ENCODE results near the gene CCDC148.

The CCDC148 gene

DNA sequence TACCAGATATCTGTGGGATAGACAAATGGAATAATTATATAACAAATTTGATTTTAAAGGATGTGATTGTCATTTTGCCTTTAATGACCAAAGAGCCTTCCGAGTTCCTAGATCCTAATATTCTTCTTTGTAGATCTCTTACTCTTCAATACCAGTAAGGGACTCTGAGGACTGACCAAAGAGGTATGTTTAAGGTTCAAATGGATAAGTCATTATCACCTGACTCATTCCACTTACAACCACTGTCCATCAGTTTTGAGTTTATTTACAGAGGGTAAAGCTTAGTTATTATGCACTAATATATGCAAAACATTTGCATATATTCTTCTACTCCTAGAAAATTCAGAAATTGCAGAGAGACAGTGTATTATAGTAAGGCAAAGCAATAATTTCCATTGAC is 62.7 kb downstream of the CCDC148 start:
- H3K36me3 ChIP-seq (replicated peaks) = no peaks in the 10 kb centered on the region
- DNase-seq = no peak
- in situ Hi-C loops (cut with HindIII; ENCODE audit: low pct_ligation_motif_present, low sequenced_read_pairs) = no loop called here
- H3K4me3 ChIP-seq (ENCODE audit: low read depth, low read length) = no peak overlapping the region
- H3K27me3 ChIP-seq (replicated peaks) = no peaks in the 10 kb centered on the region
- TF ChIP-seq, protein P1, sequence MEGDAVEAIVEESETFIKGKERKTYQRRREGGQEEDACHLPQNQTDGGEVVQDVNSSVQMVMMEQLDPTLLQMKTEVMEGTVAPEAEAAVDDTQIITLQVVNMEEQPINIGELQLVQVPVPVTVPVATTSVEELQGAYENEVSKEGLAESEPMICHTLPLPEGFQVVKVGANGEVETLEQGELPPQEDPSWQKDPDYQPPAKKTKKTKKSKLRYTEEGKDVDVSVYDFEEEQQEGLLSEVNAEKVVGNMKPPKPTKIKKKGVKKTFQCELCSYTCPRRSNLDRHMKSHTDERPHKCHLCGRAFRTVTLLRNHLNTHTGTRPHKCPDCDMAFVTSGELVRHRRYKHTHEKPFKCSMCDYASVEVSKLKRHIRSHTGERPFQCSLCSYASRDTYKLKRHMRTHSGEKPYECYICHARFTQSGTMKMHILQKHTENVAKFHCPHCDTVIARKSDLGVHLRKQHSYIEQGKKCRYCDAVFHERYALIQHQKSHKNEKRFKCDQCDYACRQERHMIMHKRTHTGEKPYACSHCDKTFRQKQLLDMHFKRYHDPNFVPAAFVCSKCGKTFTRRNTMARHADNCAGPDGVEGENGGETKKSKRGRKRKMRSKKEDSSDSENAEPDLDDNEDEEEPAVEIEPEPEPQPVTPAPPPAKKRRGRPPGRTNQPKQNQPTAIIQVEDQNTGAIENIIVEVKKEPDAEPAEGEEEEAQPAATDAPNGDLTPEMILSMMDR (IDR thresholded peaks at IDR 0.05; ENCODE audit: low read depth, low read length, missing control alignments) = no peak
- H3K27ac ChIP-seq = no peak overlapping the region

GRCh38 chr2:158392687-158393086 is 63.9 kb downstream of the CCDC148 start:
- no peaks in the 10 kb centered on the region for H3K36me3 ChIP-seq (replicated peaks)
- no peaks in the 10 kb centered on the region for H3K27me3 ChIP-seq (replicated peaks)
- no peak overlapping the region for H3K4me3 ChIP-seq (ENCODE audit: low read depth, low read length)
- no peak overlapping the region for H3K27ac ChIP-seq
- peak; percentile 20 for DNase-seq
- TF ChIP-seq, protein P1 (IDR thresholded peaks at IDR 0.05; ENCODE audit: low read depth, low read length, missing control alignments) = no peak
- in situ Hi-C loops (cut with HindIII; ENCODE audit: low pct_ligation_motif_present, low sequenced_read_pairs) = no loop called here

GRCh38 chr2:158391876-158392275 is 64.7 kb downstream of the CCDC148 start:
- in situ Hi-C loops (cut with HindIII; ENCODE audit: low pct_ligation_motif_present, low sequenced_read_pairs) = no loop called here
- Histone ChIP-seq H3K36me3 (replicated peaks) (no peaks in the 10 kb centered on the region), H3K27ac (peak overlapping the region; percentile 62), H3K27me3 (replicated peaks) (no peaks in the 10 kb centered on the region), H3K4me3 (ENCODE audit: low read depth, low read length) (no peak overlapping the region)
- peak; percentile 52 for DNase-seq
- TF ChIP-seq, protein P1 (IDR thresholded peaks at IDR 0.05; ENCODE audit: low read depth, low read length, missing control alignments) = no peak

- in situ Hi-C loops (cut with HindIII; ENCODE audit: low pct_ligation_motif_present, low sequenced_read_pairs) = no loop called here
- TF ChIP-seq, protein P1 (IDR thresholded peaks at IDR 0.05; ENCODE audit: low read depth, low read length, missing control alignments) = no peak
- Histone ChIP-seq H3K27ac (peak overlapping the region; percentile 62), H3K4me3 (ENCODE audit: low read depth, low read length) (no peak overlapping the region), H3K36me3 (replicated peaks) (no peaks in the 10 kb centered on the region), H3K27me3 (replicated peaks) (no peaks in the 10 kb centered on the region)
- no peak for DNase-seq
Observed at GRCh38 chr2:158391361-158391760, 65.2 kb downstream of the CCDC148 start.

- Histone ChIP-seq H3K27me3 (replicated peaks) (no peaks in the 10 kb centered on the region), H3K36me3 (replicated peaks) (no peaks in the 10 kb centered on the region), H3K4me3 (ENCODE audit: low read depth, low read length) (no peak overlapping the region), H3K27ac (no peak overlapping the region)
- no peak for DNase-seq
- TF ChIP-seq, protein P1 (IDR thresholded peaks at IDR 0.05; ENCODE audit: low read depth, low read length, missing control alignments) = no peak
- in situ Hi-C loops (cut with HindIII; ENCODE audit: low pct_ligation_motif_present, low sequenced_read_pairs) = no loop called here
Observed at GRCh38 chr2:158388159-158388558, 68.4 kb downstream of the CCDC148 start.

DNA sequence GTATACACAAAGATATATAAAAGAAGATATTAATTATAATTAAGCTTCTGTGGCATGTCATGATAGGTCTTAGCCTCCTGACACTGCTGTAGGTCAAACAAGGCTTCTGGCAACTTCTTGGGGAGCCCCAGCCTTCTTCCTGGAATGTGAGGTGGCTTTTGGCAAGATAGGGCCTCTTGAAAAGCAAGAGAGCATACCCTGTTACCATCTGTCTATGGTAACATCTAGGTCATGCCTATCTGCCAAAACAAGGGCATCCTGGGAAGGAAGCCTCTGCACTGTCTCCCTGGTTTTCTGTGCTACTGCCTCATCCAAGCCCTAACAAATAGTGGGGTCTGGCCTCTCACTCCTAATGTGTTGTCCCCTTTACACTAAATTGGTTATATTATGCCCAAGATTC is 70.9 kb downstream of the CCDC148 start:
- Histone ChIP-seq H3K27ac (no peak overlapping the region), H3K27me3 (replicated peaks) (no peaks in the 10 kb centered on the region), H3K4me3 (ENCODE audit: low read depth, low read length) (no peak overlapping the region), H3K36me3 (replicated peaks) (no peaks in the 10 kb centered on the region)
- DNase-seq = no peak
- TF ChIP-seq, protein P1 (IDR thresholded peaks at IDR 0.05; ENCODE audit: low read depth, low read length, missing control alignments) = no peak
- in situ Hi-C loops (cut with HindIII; ENCODE audit: low pct_ligation_motif_present, low sequenced_read_pairs) = no loop called here
